NCI-H1694 (cell line): ENCODE measurements around the gene ANKRD24.
"Not testable (repeated sequence)": the region's sequence is repeated elsewhere in the genome, so short reads cannot be mapped to it uniquely, and the experiment has no call there.

Source experiments
- DNase-seq: peaks from one replicate; lab custom pipeline; 2025; lab: John Stamatoyannopoulos, UW

The ANKRD24 gene

DNA sequence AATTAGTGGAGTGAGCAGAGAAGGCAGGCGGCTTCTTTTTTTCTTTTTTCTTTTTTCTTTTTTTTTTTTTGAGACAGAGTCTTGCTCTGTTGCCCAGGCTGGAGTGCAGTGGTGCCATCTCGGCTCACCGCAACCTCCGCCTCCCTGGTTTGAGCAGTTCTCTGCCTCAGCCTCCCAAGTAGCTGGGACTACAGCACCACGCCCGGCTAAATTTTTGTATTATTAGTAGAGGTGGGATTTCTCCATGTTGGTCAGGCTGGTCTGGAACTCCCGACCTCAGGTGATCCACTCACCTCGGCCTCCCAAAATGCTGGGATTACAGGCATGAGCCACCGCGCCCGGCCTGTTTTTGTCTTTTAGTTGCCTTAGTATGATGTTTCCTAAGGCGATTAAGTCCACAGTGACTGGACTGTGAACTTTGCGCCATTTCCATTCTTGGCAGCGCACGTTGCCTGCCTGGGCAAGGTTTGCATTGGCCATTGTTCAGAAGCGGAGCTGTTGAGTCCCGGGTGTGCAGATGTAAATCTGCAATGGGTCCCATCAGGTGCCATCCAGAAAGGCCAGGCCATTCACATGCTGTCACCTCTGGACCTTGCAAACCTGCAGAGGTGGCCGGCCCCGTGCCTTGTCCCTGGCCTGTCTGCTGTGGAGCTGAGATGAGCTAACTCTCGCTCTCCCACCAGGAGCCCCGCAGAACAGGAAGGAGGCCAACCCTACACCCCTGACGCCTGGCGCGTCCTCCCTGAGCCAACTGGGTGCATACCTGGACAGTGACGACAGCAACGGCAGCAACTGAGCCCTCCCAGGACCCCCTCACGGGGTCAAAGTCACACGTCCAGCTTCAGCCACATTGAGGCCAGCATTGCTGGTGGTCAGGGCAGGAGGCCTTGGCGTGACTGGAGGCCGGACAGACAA, 85.7 kb downstream of the ANKRD24 start:
- no peak for DNase-seq

DNA sequence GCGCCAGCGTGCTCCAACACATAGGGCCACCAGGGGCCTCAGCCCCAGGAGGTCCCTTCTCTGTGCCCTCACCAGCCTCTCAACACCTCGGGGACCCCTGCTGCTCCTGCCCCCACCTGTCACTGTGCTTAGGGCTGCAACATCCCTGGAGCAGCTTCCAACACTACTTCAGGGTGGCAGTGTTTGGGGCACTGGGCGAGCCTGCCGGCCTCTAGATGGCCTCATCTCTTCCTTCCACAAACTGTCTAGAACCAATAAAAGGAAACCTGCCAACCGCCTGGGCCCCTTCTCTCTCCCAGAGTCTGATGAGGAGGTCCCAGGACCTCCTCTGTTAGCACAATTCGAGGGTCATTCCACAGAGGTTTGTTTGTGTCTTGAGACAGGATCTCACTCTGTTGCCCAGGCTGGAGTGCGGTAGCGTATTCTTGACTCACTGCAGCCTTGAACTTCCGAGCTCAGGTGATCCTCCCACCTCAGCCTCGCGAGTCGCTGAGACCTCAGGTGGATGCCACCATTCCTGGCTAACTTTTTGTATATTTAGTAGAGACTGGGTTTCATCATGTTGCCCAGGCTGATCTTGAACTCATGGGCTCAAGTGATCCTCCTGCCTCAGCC, 86.4 kb downstream of the ANKRD24 start:
- no peak for DNase-seq

DNA sequence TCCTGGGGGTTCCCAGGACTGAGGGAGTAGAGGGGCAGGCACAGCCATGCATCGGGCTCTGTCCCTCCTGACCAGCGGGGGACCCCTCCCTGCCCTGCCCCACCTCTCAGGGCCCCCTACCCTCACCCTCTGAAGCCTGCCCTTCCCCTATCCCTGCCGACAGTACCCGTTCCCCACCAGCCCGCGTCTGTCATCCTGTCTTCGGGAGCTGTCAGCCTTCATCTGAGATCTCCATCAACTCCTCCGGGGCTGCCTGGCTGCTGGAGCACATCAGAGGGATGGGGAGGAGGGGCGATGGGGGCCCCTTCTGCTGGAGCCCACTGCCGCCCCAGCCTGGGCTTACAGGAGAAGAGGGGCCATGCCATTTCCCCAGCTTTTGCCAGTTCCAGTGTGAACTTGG, 90.4 kb downstream of the ANKRD24 start:
- DNase-seq = no peak

DNA sequence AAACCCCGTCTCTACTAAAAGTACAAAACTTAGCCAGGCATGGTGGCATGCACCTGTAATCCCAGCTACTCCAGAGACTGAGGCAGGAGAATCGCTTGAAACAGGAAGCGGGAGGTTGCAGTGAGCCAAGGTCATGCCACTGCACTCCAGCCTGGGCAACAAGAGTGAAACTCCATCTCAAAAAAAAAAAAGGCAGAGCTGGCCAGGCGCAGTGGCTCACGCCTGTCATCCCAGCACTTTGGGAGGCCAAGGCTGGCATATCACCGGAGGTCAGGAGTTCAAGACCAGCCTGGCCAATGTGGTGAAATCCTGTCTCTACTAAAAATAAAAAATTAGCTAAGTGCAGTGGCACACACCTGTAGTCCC, 91.8 kb downstream of the ANKRD24 start:
- DNase-seq = not testable (repeated sequence)
